ENCODE measurements around the gene FN1.

- TF ChIP-seq POLR2AphosphoS5 (IDR thresholded peaks at IDR 0.05) (no peak), CTCF (IDR thresholded peaks at IDR 0.05) (no peak), POLR2A (IDR thresholded peaks at IDR 0.05) (no peak)
Measured at GRCh38 chr2:215431290-215431689, 4.6 kb downstream of the FN1 start.

Data from breast epithelium (tissue), 3 donors.